ENCODE results near the gene KLK2. TPM values are rescaled to one million over a fixed set of nuclear protein-coding genes. Genes with fewer than 3 reads are reported as not detected.

The KLK2 gene
- total RNA-seq, 4 donors from 2014 or later: not detected

- no peaks in the 10 kb centered on the region for H3K36me3 ChIP-seq
- no peak overlapping the region for H3K4me3 ChIP-seq
- H3K4me1 ChIP-seq: no peaks in the 10 kb centered on the region
- no peaks in the 10 kb centered on the region for H3K9me3 ChIP-seq
- no peak for DNase-seq (ENCODE audit: low spot score in 2 of 2)
- no peak overlapping the region for H3K27ac ChIP-seq
- 54 to 59% methylated on average over 4 of the region's 4 CpGs for WGBS, 2 donors
- TF ChIP-seq EP300 (IDR thresholded peaks at IDR 0.05) (no peak), CTCF (IDR thresholded peaks at IDR 0.05) (no peak), POLR2A (IDR thresholded peaks at IDR 0.05) (no peak)
- peaks cover 0 to 5% of the 10 kb centered on the region in 2 donors for H3K27me3 ChIP-seq
Observed at GRCh38 chr19:50902640-50903039, 29.4 kb downstream of the KLK2 start.

GRCh38 chr19:50906217-50906616, 33.0 kb downstream of the KLK2 start:
- H3K4me3 ChIP-seq: no peak overlapping the region
- WGBS, 2 donors: 21 to 24% methylated on average over 5 of the region's 5 CpGs
- H3K4me1 ChIP-seq: peaks cover 0 to 8% (median 0%) of the 10 kb centered on the region in 4 donors
- H3K27me3 ChIP-seq: peaks cover 0 to 32% of the 10 kb centered on the region in 2 donors
- TF ChIP-seq CTCF (IDR thresholded peaks at IDR 0.05) (peak in 2 of 5 experiments; percentile 11 to 21), EP300 (IDR thresholded peaks at IDR 0.05) (no peak), POLR2A (IDR thresholded peaks at IDR 0.05) (no peak)
- H3K9me3 ChIP-seq: no peaks in the 10 kb centered on the region
- DNase-seq (ENCODE audit: low spot score in 2 of 2): peak in 1 of 2 donors; percentile 21
- H3K27ac ChIP-seq: no peak overlapping the region
- no peaks in the 10 kb centered on the region for H3K36me3 ChIP-seq

- WGBS, 2 donors: 62 to 65% methylated on average over 20 to 25 of the region's 25 CpGs
Observed at GRCh38 chr19:50908336-50908735, 35.1 kb downstream of the KLK2 start.

GRCh38 chr19:50909240-50910070, 36.2 kb downstream of the KLK2 start:
- Histone ChIP-seq H3K36me3 (no peaks in the 10 kb centered on the region), H3K4me3 (peak overlapping the region in 2 of 4 donors; percentile 5 to 18), H3K27me3 (peaks cover 0 to 49% of the 10 kb centered on the region in 2 donors), H3K4me1 (peaks cover 0 to 8% (median 0%) of the 10 kb centered on the region in 4 donors), H3K27ac (no peak overlapping the region), H3K9me3 (no peaks in the 10 kb centered on the region)
- TF ChIP-seq POLR2A (IDR thresholded peaks at IDR 0.05): no peak
- TF ChIP-seq CTCF (IDR thresholded peaks at IDR 0.05): no peak
- TF ChIP-seq EP300 (IDR thresholded peaks at IDR 0.05): no peak
- DNase-seq (ENCODE audit: low spot score in 2 of 2): peak; percentile 31 to 40
- WGBS, 2 donors: 6 to 9% methylated on average over 26 to 34 of the region's 36 CpGs

More at GRCh38 chr19:50908336-50908735, 35.1 kb downstream of the KLK2 start:
- peaks cover 0 to 48% of the 10 kb centered on the region in 2 donors for H3K27me3 ChIP-seq
- no peak for DNase-seq (ENCODE audit: low spot score in 2 of 2)
- H3K36me3 ChIP-seq: no peaks in the 10 kb centered on the region
- TF ChIP-seq EP300 (IDR thresholded peaks at IDR 0.05) (no peak), POLR2A (IDR thresholded peaks at IDR 0.05) (no peak), CTCF (IDR thresholded peaks at IDR 0.05) (no peak)
- no peak overlapping the region for H3K27ac ChIP-seq
- no peak overlapping the region for H3K4me3 ChIP-seq
- no peaks in the 10 kb centered on the region for H3K9me3 ChIP-seq
- H3K4me1 ChIP-seq: peaks cover 0 to 8% (median 0%) of the 10 kb centered on the region in 4 donors

- no peaks in the 10 kb centered on the region for H3K36me3 ChIP-seq
- peaks cover 0 to 54% of the 10 kb centered on the region in 2 donors for H3K27me3 ChIP-seq
- DNase-seq (ENCODE audit: low spot score in 2 of 2): no peak
Observed at GRCh38 chr19:50910722-50911121, 37.5 kb downstream of the KLK2 start.

More at GRCh38 chr19:50910722-50911121, 37.5 kb downstream of the KLK2 start:
- Histone ChIP-seq H3K9me3 (no peaks in the 10 kb centered on the region), H3K4me1 (peaks cover 0 to 8% (median 0%) of the 10 kb centered on the region in 4 donors), H3K4me3 (no peak overlapping the region), H3K27ac (no peak overlapping the region)
- 71 to 75% methylated on average over 4 of the region's 4 CpGs for WGBS, 2 donors
- TF ChIP-seq POLR2A (IDR thresholded peaks at IDR 0.05) (no peak), EP300 (IDR thresholded peaks at IDR 0.05) (no peak), CTCF (IDR thresholded peaks at IDR 0.05) (no peak)

Data from tibial nerve (tissue), 4 donors.